GM12875 (cell line): Measurements from ENCODE around the gene CCM2L.

Experiments
- H3K4me3 ChIP-seq: one replicate; pipeline ENCODE4 v1.5.1; 2011; ENCODE audit warnings: low read depth, low read length, control low read depth
- TF ChIP-seq, protein P1 (sequence below): IDR thresholded peaks from 2 replicates; pipeline ENCODE4 v1.5.1; 2011; ENCODE audit warnings: low read depth, mild to moderate bottlenecking, control low read depth, inconsistent platforms, low read length, moderate library complexity, borderline replicate concordance; ENCODE audit not compliant: insufficient read depth

CCM2L gene

DNA sequence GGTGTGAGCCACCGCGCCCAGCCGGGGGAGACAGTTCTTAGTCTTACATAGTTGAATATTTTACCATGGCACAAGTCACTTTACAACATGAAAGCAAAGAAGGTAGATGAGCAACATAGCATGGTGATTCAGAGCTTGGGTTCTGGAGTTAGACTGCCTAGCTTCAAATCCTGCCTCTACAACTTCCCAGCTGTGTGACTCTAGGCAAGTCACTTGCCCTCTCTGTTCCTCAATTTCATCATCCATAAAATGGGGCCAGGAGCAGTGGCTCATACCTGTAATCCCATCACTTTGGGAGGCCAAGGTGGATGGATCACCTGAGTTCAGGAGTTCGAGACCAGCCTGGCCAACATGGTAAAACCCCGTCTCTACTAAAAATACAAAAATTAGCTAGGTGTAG, 68.1 kb downstream of the CCM2L start:
- H3K4me3 ChIP-seq: no peak overlapping the region
- TF ChIP-seq, protein P1, sequence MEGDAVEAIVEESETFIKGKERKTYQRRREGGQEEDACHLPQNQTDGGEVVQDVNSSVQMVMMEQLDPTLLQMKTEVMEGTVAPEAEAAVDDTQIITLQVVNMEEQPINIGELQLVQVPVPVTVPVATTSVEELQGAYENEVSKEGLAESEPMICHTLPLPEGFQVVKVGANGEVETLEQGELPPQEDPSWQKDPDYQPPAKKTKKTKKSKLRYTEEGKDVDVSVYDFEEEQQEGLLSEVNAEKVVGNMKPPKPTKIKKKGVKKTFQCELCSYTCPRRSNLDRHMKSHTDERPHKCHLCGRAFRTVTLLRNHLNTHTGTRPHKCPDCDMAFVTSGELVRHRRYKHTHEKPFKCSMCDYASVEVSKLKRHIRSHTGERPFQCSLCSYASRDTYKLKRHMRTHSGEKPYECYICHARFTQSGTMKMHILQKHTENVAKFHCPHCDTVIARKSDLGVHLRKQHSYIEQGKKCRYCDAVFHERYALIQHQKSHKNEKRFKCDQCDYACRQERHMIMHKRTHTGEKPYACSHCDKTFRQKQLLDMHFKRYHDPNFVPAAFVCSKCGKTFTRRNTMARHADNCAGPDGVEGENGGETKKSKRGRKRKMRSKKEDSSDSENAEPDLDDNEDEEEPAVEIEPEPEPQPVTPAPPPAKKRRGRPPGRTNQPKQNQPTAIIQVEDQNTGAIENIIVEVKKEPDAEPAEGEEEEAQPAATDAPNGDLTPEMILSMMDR: no peak

DNA sequence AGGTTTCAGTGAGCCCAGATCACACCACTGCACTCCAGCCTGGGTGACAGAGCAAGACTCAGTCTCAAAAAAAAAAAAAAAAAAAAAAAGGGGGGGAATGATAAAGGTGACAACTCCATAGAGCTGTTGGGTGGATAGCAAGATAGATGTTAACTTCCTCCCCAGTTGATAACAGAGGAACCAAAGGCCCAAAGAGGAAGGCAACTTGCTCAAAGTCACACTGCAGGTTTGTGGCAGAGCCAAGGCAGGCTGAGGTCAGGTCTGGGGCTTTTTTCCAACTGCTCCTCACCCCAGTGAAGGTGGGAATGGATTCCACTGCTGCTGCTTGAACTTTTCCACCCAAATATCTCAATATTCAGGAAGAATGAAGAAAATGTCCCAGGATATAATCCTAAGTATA, 68.6 kb downstream of the CCM2L start:
- TF ChIP-seq, protein P1: no peak
- no peak overlapping the region for H3K4me3 ChIP-seq

DNA sequence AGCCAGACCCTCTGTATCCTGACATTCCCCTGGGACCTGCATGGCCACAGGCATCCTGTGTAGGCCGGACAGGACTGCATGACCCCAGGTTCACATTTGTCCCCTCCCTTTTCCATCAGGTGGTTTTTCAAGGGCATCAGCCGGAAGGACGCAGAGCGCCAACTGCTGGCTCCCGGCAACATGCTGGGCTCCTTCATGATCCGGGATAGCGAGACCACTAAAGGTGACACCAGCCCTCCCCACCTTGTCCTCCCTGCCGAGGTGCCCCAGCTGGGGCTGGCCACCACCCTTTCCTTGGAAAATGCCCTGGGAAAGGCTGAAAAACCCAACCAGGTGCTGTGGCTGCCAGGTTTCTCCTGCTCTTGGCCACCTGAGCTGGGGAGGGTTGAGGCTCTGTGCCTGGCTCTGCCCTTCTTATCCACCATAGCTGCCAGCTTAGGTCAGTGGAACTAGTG, 69.4 kb downstream of the CCM2L start:
- no peak overlapping the region for H3K4me3 ChIP-seq
- TF ChIP-seq, protein P1: no peak

DNA sequence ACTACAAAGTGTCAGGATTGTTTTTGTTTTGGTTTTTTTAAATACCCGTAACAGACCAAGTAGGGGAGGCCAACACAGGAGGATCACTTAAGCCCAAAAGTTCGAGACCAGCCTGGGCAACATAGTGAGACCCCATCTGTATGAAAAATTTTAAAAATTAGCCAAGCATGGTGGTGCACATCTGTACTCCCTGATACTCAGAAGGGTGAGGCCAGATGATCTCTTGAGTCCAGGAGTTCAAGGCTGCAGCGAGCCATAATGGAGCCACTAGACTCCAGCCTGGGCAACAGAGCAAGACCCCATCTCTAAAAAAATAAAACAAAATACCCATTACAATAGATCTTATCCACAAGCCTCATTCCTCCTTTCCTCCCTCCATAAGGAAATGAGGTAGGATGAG, 70.5 kb downstream of the CCM2L start:
- TF ChIP-seq, protein P1: no peak
- H3K4me3 ChIP-seq: no peak overlapping the region
